Panc1 (cell line): ENCODE results near the gene ATCAY.

Source experiments
- CTCF ChIP-seq: fragments of 450-650 bp; IDR thresholded peaks from 2 replicates; pipeline ENCODE4 v1.5.1; 2017; ENCODE audit warnings: mild to moderate bottlenecking
- POLR2AphosphoS5 ChIP-seq: IDR thresholded peaks from 2 replicates; pipeline ENCODE4 v1.6.1; 2012; ENCODE audit warnings: mild to moderate bottlenecking, low read depth, low read length, moderate library complexity
- REST ChIP-seq, 2 experiments: IDR thresholded peaks; 2 replicates each; pipeline ENCODE4 v1.6.1; 2011 to 2012; ENCODE audit warnings: low read depth in 2 of 2, control low read depth in 1 of 2, low read length in 1 of 2, mild to moderate bottlenecking in 1 of 2, moderate library complexity in 1 of 2; ENCODE audit not compliant: insufficient read depth in 1 of 2
- SIN3A ChIP-seq: IDR thresholded peaks from 2 replicates; pipeline ENCODE4 v1.6.1; 2012; ENCODE audit warnings: low read depth, mild to moderate bottlenecking, low read length, moderate library complexity, borderline replicate concordance; ENCODE audit not compliant: insufficient read depth
- TCF7L2 ChIP-seq: IDR thresholded peaks from 2 replicates; pipeline ENCODE4 v1.6.1; 2011; ENCODE audit warnings: mild to moderate bottlenecking, low read depth, low read length, inconsistent platforms

- no peak for TF ChIP-seq POLR2AphosphoS5
- no peak for TF ChIP-seq CTCF
- no peak for TF ChIP-seq REST (IDR thresholded peaks at IDR 0.05; ENCODE audit: insufficient read depth in 1 of 2, low read depth in 2 of 2, low read length in 1 of 2)
- no peak for TF ChIP-seq TCF7L2
- no peak for TF ChIP-seq SIN3A
These were observed 27.3 kb downstream of the ATCAY start for GRCh38 chr19:3907626-3908265.
